Activated CD8-positive, alpha-beta T cell treated with anti-CD3 and anti-CD28 coated beads for 36 hours (primary cell): ENCODE results near the gene CHST15. TPM values are rescaled to one million over a fixed set of nuclear protein-coding genes. Genes with fewer than 3 reads are reported as not detected.
"Not testable (repeated sequence)": the region's sequence is repeated elsewhere in the genome, so short reads cannot be mapped to it uniquely, and the experiment has no call there.

Experiments used
- ATAC-seq: fragments of 200-7000 bp; cut with Tn5 transposase; one replicate; pipeline ENCODE4 v1.10.0; 2021; ENCODE audit warnings: mild to moderate bottlenecking, moderate library complexity
- CTCF ChIA-PET: fragments of 350-600 bp; sonication (Branson Sonifier 250); formaldehyde crosslinking; loops from one replicate; lab custom pipeline; 2021; ENCODE audit warnings: antibody characterized with exemption; lab: Charles Lee
- POLR2A ChIA-PET: fragments of 350-600 bp; sonication (Branson Sonifier 250); formaldehyde crosslinking; loops from one replicate; lab custom pipeline; 2021; ENCODE audit warnings: antibody characterized with exemption; lab: Charles Lee
- DNase-seq: peaks from one replicate; pipeline ENCODE4 v3.0.0-alpha.2; 2020
- H3K27ac Mint-ChIP-seq: one replicate; pipeline ENCODE4 v1.8.0; 2021; ENCODE audit warnings: mild to moderate bottlenecking, mixed read lengths
- H3K27me3 Mint-ChIP-seq: one replicate; pipeline ENCODE4 v1.8.0; 2021; ENCODE audit warnings: mixed read lengths
- H3K36me3 Mint-ChIP-seq: one replicate; pipeline ENCODE4 v1.8.0; 2021; ENCODE audit warnings: low read depth, mixed read lengths
- H3K4me1 Mint-ChIP-seq: one replicate; pipeline ENCODE4 v1.8.0; 2021; ENCODE audit warnings: low read depth, mixed read lengths
- H3K4me3 Mint-ChIP-seq: one replicate; pipeline ENCODE4 v1.8.0; 2021; ENCODE audit warnings: mild to moderate bottlenecking, moderate library complexity, mixed read lengths
- H3K9me3 Mint-ChIP-seq: one replicate; pipeline ENCODE4 v1.8.0; 2021; ENCODE audit warnings: mixed read lengths
- CTCF ChIP-seq: fragments of 200-600 bp; IDR thresholded peaks from one replicate; pipeline ENCODE4 v1.8.0; 2022; ENCODE audit warnings: antibody characterized with exemption, mild to moderate bottlenecking
- intact Hi-C: fragments of 100-400 bp; cut with micrococcal nuclease; formaldehyde crosslinking; loops from one replicate; pipeline ENCODE4 v1.10.0; 2022
- total RNA-seq, 2 experiments: library from RNA; stranded (reverse); gene quantifications; one replicate each; pipeline ENCODE4 v1.2.3, GENCODE V29; 2021

CHST15 gene
- total RNA-seq, 2 experiments from 2014 or later, result 0.36 to 0.81 TPM

DNA sequence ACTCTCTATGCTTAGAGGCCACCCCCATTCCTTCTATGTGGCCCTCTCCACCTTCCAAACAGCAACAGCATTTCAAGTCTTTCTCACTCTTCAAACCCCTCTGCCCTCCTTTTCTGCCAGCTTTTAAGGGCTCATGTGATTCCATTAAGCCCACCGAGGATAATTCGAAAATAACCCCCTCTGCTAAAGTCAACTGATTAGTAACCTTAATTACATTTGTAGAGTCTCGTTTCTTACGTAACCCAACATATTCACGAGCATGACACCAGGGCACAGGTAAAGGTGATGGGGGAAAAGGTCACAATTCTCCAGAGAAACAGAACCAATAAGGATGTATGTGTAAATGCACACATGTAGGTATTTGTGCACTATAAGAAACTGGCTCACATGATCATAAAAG is 6.7 kb upstream of the CHST15 start:
- Mint-ChIP-seq H3K9me3 (peaks cover 12% of the 10 kb centered on the region), H3K4me3 (no peak overlapping the region), H3K4me1 (peaks cover 6% of the 10 kb centered on the region), H3K27me3 (peaks cover 13% of the 10 kb centered on the region), H3K36me3 (no peaks in the 10 kb centered on the region), H3K27ac (no peak overlapping the region)
- DNase-seq (no peak), ATAC-seq (no peak)
- CTCF ChIA-PET, result interaction anchor here (1.1 kb wide), 1 partner anchor 8 kb away, joined by 3 read pairs; no protein-coding TSS in a partner anchor
- POLR2A ChIA-PET, result no interaction called here
- TF ChIP-seq CTCF, result no peak
- intact Hi-C loops, result no loop called here

DNA sequence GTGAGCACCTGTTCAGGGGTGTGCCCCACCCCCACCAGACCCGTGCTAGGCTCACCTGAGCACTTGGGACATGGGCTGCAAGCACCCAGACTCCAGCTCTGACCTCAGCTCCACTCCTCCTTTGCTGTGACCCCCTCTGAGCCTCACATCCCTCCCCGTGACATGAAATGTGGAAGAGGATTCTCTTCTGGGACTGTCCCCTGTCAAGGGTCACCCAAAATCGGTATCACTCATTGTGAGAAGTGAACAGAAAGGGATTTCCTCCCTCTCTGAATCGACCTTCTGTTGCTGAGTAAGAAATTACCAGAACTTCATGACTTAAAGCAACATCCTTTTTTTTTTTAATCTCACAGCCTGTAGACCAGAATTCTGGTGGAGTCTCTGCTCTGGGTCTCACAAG is 6.2 kb upstream of the CHST15 start:
- ChIA-PET CTCF (interaction anchor here (1.1 kb wide), 1 partner anchor 9 kb away, joined by 3 read pairs; no protein-coding TSS in a partner anchor), POLR2A (interaction anchor here (1.3 kb wide), 1 partner anchor 18 kb away, joined by 4 read pairs; no protein-coding TSS in a partner anchor)
- peak; percentile 45 for ATAC-seq
- Mint-ChIP-seq H3K27ac (no peak overlapping the region), H3K36me3 (no peaks in the 10 kb centered on the region), H3K27me3 (peaks cover 18% of the 10 kb centered on the region), H3K4me1 (peaks cover 6% of the 10 kb centered on the region), H3K9me3 (peaks cover 12% of the 10 kb centered on the region), H3K4me3 (no peak overlapping the region)
- intact Hi-C loops, result no loop called here
- no peak for TF ChIP-seq CTCF
- DNase-seq, result no peak

DNA sequence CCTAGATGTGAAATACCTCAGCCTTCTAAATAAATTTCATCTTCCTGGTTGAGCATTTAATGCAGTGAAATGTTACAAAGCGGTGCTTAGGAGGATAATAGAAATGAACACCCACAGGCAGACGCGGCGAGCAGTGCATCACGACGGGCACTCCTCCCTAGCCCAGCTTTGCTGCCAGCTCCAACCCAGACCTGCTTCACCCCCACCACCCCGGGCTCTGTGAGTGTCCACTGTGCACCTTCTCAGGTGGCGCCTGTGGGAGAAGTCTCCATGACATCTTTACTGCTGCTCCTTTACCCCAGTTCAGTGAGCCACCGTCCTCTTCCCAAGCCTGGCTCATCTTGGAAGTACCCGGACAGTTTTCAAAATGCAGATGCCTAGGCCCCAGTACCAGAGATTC is 5.2 kb upstream of the CHST15 start:
- Mint-ChIP-seq H3K9me3 (peaks cover 12% of the 10 kb centered on the region), H3K4me1 (peaks cover 6% of the 10 kb centered on the region), H3K27me3 (peaks cover 25% of the 10 kb centered on the region), H3K36me3 (no peaks in the 10 kb centered on the region), H3K4me3 (no peak overlapping the region), H3K27ac (no peak overlapping the region)
- CTCF ChIA-PET, result no interaction called here
- no peak for ATAC-seq
- DNase-seq, result no peak
- POLR2A ChIA-PET, result interaction anchor here (1.3 kb wide), 1 partner anchor 19 kb away, joined by 4 read pairs; no protein-coding TSS in a partner anchor
- no peak for TF ChIP-seq CTCF
- intact Hi-C loops, result no loop called here

GRCh38 chr10:124097883-124098282 is 4.5 kb upstream of the CHST15 start:
- no peak for DNase-seq
- no peak for TF ChIP-seq CTCF
- ChIA-PET POLR2A (no interaction called here), CTCF (no interaction called here)
- intact Hi-C loops, result no loop called here
- Mint-ChIP-seq H3K36me3 (no peaks in the 10 kb centered on the region), H3K27ac (no peak overlapping the region), H3K27me3 (peaks cover 29% of the 10 kb centered on the region), H3K4me3 (no peak overlapping the region), H3K4me1 (peaks cover 6% of the 10 kb centered on the region), H3K9me3 (peaks cover 12% of the 10 kb centered on the region)
- ATAC-seq, result no peak

- ChIA-PET CTCF (no interaction called here), POLR2A (no interaction called here)
- peaks cover 12% of the 10 kb centered on the region for H3K9me3 Mint-ChIP-seq
- no peaks in the 10 kb centered on the region for H3K36me3 Mint-ChIP-seq
- no peak for ATAC-seq
- DNase-seq, result no peak
- no peak overlapping the region for H3K27ac Mint-ChIP-seq
- intact Hi-C loops, result no loop called here
- H3K27me3 Mint-ChIP-seq, result peaks cover 31% of the 10 kb centered on the region
- no peak for TF ChIP-seq CTCF
- H3K4me3 Mint-ChIP-seq, result no peak overlapping the region
- peaks cover 6% of the 10 kb centered on the region for H3K4me1 Mint-ChIP-seq
Measured at GRCh38 chr10:124096494-124096893, 3.1 kb upstream of the CHST15 start.

- H3K4me1 Mint-ChIP-seq, POLR2A ChIA-PET, H3K27ac Mint-ChIP-seq, H3K9me3 Mint-ChIP-seq, DNase-seq, CTCF ChIA-PET, intact Hi-C loops, H3K36me3 Mint-ChIP-seq, H3K4me3 Mint-ChIP-seq, ATAC-seq: not testable (repeated sequence)
- peaks cover 38% of the 10 kb centered on the region for H3K27me3 Mint-ChIP-seq
Measured at GRCh38 chr10:124095801-124096200, 2.4 kb upstream of the CHST15 start.
